ENCODE measurements around the gene TFAP2B.

Gene TFAP2B

GRCh38 chr6:50864601-50865000 is 45.9 kb downstream of the TFAP2B start:
- H3K4me3 ChIP-seq (ENCODE audit: low read depth, low read length): no peak overlapping the region
- DNase-seq (ENCODE audit: low read depth): no peak
- TF ChIP-seq CTCF (IDR thresholded peaks at IDR 0.05; ENCODE audit: low read depth, low read length) (no peak), MAX (IDR thresholded peaks at IDR 0.05; ENCODE audit: low read depth, low read length) (no peak), MYC (IDR thresholded peaks at IDR 0.05; ENCODE audit: low read depth, low read length) (no peak), POLR2A (IDR thresholded peaks at IDR 0.05; ENCODE audit: extremely low read depth, insufficient read length) (no peak)

- TF ChIP-seq MAX (IDR thresholded peaks at IDR 0.05; ENCODE audit: low read depth, low read length) (no peak), POLR2A (IDR thresholded peaks at IDR 0.05; ENCODE audit: extremely low read depth, insufficient read length) (no peak), MYC (IDR thresholded peaks at IDR 0.05; ENCODE audit: low read depth, low read length) (no peak), CTCF (IDR thresholded peaks at IDR 0.05; ENCODE audit: low read depth, low read length) (no peak)
- H3K4me3 ChIP-seq (ENCODE audit: low read depth, low read length): no peak overlapping the region
- DNase-seq (ENCODE audit: low read depth): no peak
Observed at GRCh38 chr6:50868466-50868865, 49.8 kb downstream of the TFAP2B start.

GRCh38 chr6:50873167-50873566 is 54.5 kb downstream of the TFAP2B start:
- H3K4me3 ChIP-seq (ENCODE audit: low read depth, low read length): no peak overlapping the region
- no peak for DNase-seq (ENCODE audit: low read depth)
- TF ChIP-seq CTCF (IDR thresholded peaks at IDR 0.05; ENCODE audit: low read depth, low read length) (no peak), POLR2A (IDR thresholded peaks at IDR 0.05; ENCODE audit: extremely low read depth, insufficient read length) (no peak), MYC (IDR thresholded peaks at IDR 0.05; ENCODE audit: low read depth, low read length) (no peak), MAX (IDR thresholded peaks at IDR 0.05; ENCODE audit: low read depth, low read length) (no peak)

- no peak for DNase-seq (ENCODE audit: low read depth)
- no peak overlapping the region for H3K4me3 ChIP-seq (ENCODE audit: low read depth, low read length)
- TF ChIP-seq MYC (IDR thresholded peaks at IDR 0.05; ENCODE audit: low read depth, low read length) (no peak), MAX (IDR thresholded peaks at IDR 0.05; ENCODE audit: low read depth, low read length) (no peak), POLR2A (IDR thresholded peaks at IDR 0.05; ENCODE audit: extremely low read depth, insufficient read length) (no peak), CTCF (IDR thresholded peaks at IDR 0.05; ENCODE audit: low read depth, low read length) (no peak)
Observed at GRCh38 chr6:50884364-50884763, 65.7 kb downstream of the TFAP2B start.

- DNase-seq (ENCODE audit: low read depth): no peak
- H3K4me3 ChIP-seq (ENCODE audit: low read depth, low read length): no peak overlapping the region
- TF ChIP-seq POLR2A (IDR thresholded peaks at IDR 0.05; ENCODE audit: extremely low read depth, insufficient read length): no peak
- no peak for TF ChIP-seq CTCF (IDR thresholded peaks at IDR 0.05; ENCODE audit: low read depth, low read length)
- no peak for TF ChIP-seq MYC (IDR thresholded peaks at IDR 0.05; ENCODE audit: low read depth, low read length)
- TF ChIP-seq MAX (IDR thresholded peaks at IDR 0.05; ENCODE audit: low read depth, low read length): no peak
Observed at GRCh38 chr6:50887112-50887511, 68.4 kb downstream of the TFAP2B start.

GRCh38 chr6:50889497-50889896 is 70.8 kb downstream of the TFAP2B start:
- H3K4me3 ChIP-seq (ENCODE audit: low read depth, low read length): no peak overlapping the region
- DNase-seq (ENCODE audit: low read depth): no peak
- no peak for TF ChIP-seq POLR2A (IDR thresholded peaks at IDR 0.05; ENCODE audit: extremely low read depth, insufficient read length)
- TF ChIP-seq CTCF (IDR thresholded peaks at IDR 0.05; ENCODE audit: low read depth, low read length): no peak
- TF ChIP-seq MAX (IDR thresholded peaks at IDR 0.05; ENCODE audit: low read depth, low read length): no peak
- TF ChIP-seq MYC (IDR thresholded peaks at IDR 0.05; ENCODE audit: low read depth, low read length): no peak
